IMR-90 (cell line): ENCODE results near the gene STKLD1. TPM values are rescaled to one million over a fixed set of nuclear protein-coding genes. Genes with fewer than 3 reads are reported as not detected.

Experiments used
- ATAC-seq: fragments of 200-7000 bp; cut with Tn5 transposase; 2 replicates; pipeline ENCODE4 v1.9.1; 2020; ENCODE audit warnings: low read depth, mild to moderate bottlenecking, moderate library complexity
- BruUV-seq: library from RNA; stranded (reverse); fragments of 400-500 nt; replicated peaks from 2 replicates; lab custom pipeline; 2021; lab: Mats Ljungman, UMichigan
- CTCF ChIA-PET: fragments of 300-600 bp; formaldehyde crosslinking; extraction: SDS; loops from one replicate; lab custom pipeline; 2021; ENCODE audit warnings: antibody characterized with exemption; lab: Yijun Ruan, JAX
- POLR2A ChIA-PET: fragments of 300-600 bp; sonication (Branson Sonifier 250); formaldehyde crosslinking; loops from one replicate; lab custom pipeline; 2022; ENCODE audit warnings: antibody characterized with exemption; ENCODE audit not compliant: unreplicated experiment; lab: Charles Lee
- DNase-seq: peaks from one replicate; pipeline ENCODE4 v3.0.0; 2013
- H2AFZ ChIP-seq: replicated peaks from 2 replicates; pipeline ENCODE3; 2013; ENCODE audit warnings: low read length, mild to moderate bottlenecking; ENCODE audit not compliant: poor library complexity
- H2AK5ac ChIP-seq: 2 replicates; pipeline ENCODE4 v1.6.1; 2013; ENCODE audit warnings: low read depth, low read length, inconsistent platforms
- H2AK9ac ChIP-seq: replicated peaks from 2 replicates; pipeline ENCODE3; 2013; ENCODE audit warnings: mild to moderate bottlenecking, low read depth, low read length, moderate library complexity; ENCODE audit not compliant: poor library complexity
- H2BK120ac ChIP-seq: 2 replicates; pipeline ENCODE4 v1.6.1; 2013; ENCODE audit warnings: low read depth, low read length, inconsistent platforms
- H2BK15ac ChIP-seq: 3 replicates; pipeline ENCODE4 v1.6.1; 2013; ENCODE audit warnings: low read depth, low read length, inconsistent platforms
- H2BK20ac ChIP-seq: 2 replicates; pipeline ENCODE4 v1.6.1; 2013; ENCODE audit warnings: low read depth, mild to moderate bottlenecking, inconsistent platforms, low read length, moderate library complexity
- H2BK5ac ChIP-seq: 2 replicates; pipeline ENCODE4 v1.6.1; 2013; ENCODE audit warnings: mild to moderate bottlenecking, low read depth, low read length, inconsistent platforms; ENCODE audit not compliant: poor library complexity, severe bottlenecking
- H3K14ac ChIP-seq: replicated peaks from 2 replicates; pipeline ENCODE4 v1.6.1; 2013; ENCODE audit warnings: low read depth, low read length, inconsistent platforms
- H3K18ac ChIP-seq: 2 replicates; pipeline ENCODE4 v1.6.1; 2013; ENCODE audit warnings: low read depth, low read length, control low read depth
- H3K23ac ChIP-seq: 2 replicates; pipeline ENCODE4 v1.6.1; 2013; ENCODE audit warnings: low read depth, low read length, inconsistent platforms
- H3K27ac ChIP-seq: 2 replicates; pipeline ENCODE4 v1.5.1; 2013; ENCODE audit warnings: mild to moderate bottlenecking, control low read depth, low read length; ENCODE audit not compliant: insufficient read depth
- H3K27me3 ChIP-seq: 2 replicates; pipeline ENCODE4 v1.6.1; 2013; ENCODE audit warnings: low read length; ENCODE audit not compliant: control insufficient read depth, insufficient read depth
- H3K36me3 ChIP-seq: 2 replicates; pipeline ENCODE4 v1.6.1; 2013; ENCODE audit warnings: low read length, mixed read lengths; ENCODE audit not compliant: control insufficient read depth, insufficient read depth
- H3K4ac ChIP-seq: 2 replicates; pipeline ENCODE4 v1.6.1; 2013; ENCODE audit warnings: low read depth, low read length, inconsistent platforms
- H3K4me1 ChIP-seq: 2 replicates; pipeline ENCODE4 v1.6.1; 2013; ENCODE audit warnings: low read length, mixed read lengths; ENCODE audit not compliant: control insufficient read depth, insufficient read depth
- H3K4me2 ChIP-seq: 2 replicates; pipeline ENCODE4 v1.6.1; 2013; ENCODE audit warnings: low read depth, mild to moderate bottlenecking, control low read depth, low read length, moderate library complexity
- H3K4me3 ChIP-seq: 2 replicates; pipeline ENCODE4 v1.5.1; 2013; ENCODE audit warnings: low read depth, mild to moderate bottlenecking, control low read depth, low read length, moderate library complexity; ENCODE audit not compliant: insufficient read depth
- H3K56ac ChIP-seq: 2 replicates; pipeline ENCODE4 v1.6.1; 2013; ENCODE audit warnings: low read length, inconsistent platforms; ENCODE audit not compliant: insufficient read depth; ENCODE audit errors: extremely low read depth
- H3K79me1 ChIP-seq, 2 experiments: 2 replicates each; pipeline ENCODE4 v1.6.1; 2013; ENCODE audit warnings: low read length in 2 of 2, inconsistent platforms in 1 of 2, low read depth in 1 of 2
- H3K9ac ChIP-seq: 2 replicates; pipeline ENCODE4 v1.6.1; 2013; ENCODE audit warnings: low read depth, low read length, control low read depth
- H3K9me1 ChIP-seq: 2 replicates; pipeline ENCODE4 v1.6.1; 2013; ENCODE audit warnings: low read length, inconsistent platforms; ENCODE audit not compliant: insufficient read depth
- H3K9me3 ChIP-seq: 2 replicates; pipeline ENCODE4 v1.6.1; 2013; ENCODE audit warnings: low read length; ENCODE audit not compliant: control insufficient read depth, insufficient read depth
- H4K20me1 ChIP-seq: 2 replicates; pipeline ENCODE4 v1.6.1; 2013; ENCODE audit warnings: low read length, inconsistent platforms; ENCODE audit not compliant: insufficient read depth
- H4K5ac ChIP-seq: 2 replicates; pipeline ENCODE4 v1.6.1; 2013; ENCODE audit warnings: mild to moderate bottlenecking, low read depth, low read length, control low read depth
- H4K8ac ChIP-seq, 2 experiments: 2 replicates each; pipeline ENCODE4 v1.6.1; 2013; ENCODE audit warnings: low read depth in 2 of 2, low read length in 2 of 2, control low read depth in 1 of 2, inconsistent platforms in 1 of 2
- H4K91ac ChIP-seq: 2 replicates; pipeline ENCODE4 v1.6.1; 2013; ENCODE audit warnings: low read depth, low read length, inconsistent platforms; ENCODE audit not compliant: insufficient read depth
- CEBPB ChIP-seq: IDR thresholded peaks from 2 replicates; pipeline ENCODE4 v1.6.1; 2012; ENCODE audit warnings: low read depth, low read length, improper control_type of control experiment
- FOS ChIP-seq: fragments of 150-350 bp; IDR thresholded peaks from 2 replicates; pipeline ENCODE4 v1.6.1; 2016; ENCODE audit warnings: low read depth, low read length
- MAFK ChIP-seq: IDR thresholded peaks from 2 replicates; pipeline ENCODE4 v1.6.1; 2012; ENCODE audit warnings: low read depth, low read length, improper control_type of control experiment
- POLR2A ChIP-seq: IDR thresholded peaks from 2 replicates; pipeline ENCODE4 v1.6.1; 2012; ENCODE audit warnings: mild to moderate bottlenecking, low read depth, low read length
- SMC3 ChIP-seq: fragments of 150-350 bp; IDR thresholded peaks from 2 replicates; pipeline ENCODE4 v1.6.1; 2016; ENCODE audit warnings: low read depth, mild to moderate bottlenecking, antibody characterized with exemption, low read length, moderate library complexity
- WGBS, 2 experiments: methylation state at CpG; one replicate each; pipeline versions ENCODE4 v1.1.5 to v1.1.7; 2013; ENCODE audit warnings: missing lambda C conversion rate in 2 of 2; ENCODE audit not compliant: insufficient read length in 1 of 2; ENCODE audit errors: extremely low coverage in 2 of 2; 5-methylcytosine and 5-hydroxymethylcytosine counted together
- dilution Hi-C: fragments of 300-500 bp; cut with HindIII; formaldehyde crosslinking; loops from one replicate; pipeline ENCODE4 v1.14.3; 2018; ENCODE audit warnings: low sequenced_read_pairs; ENCODE audit not compliant: unreplicated experiment
- in situ Hi-C: fragments of 300-500 bp; cut with MboI; formaldehyde crosslinking; loops from 3 replicates; pipeline ENCODE4 v1.14.3; 2019; ENCODE audit warnings: low sequenced_read_pairs, inconsistent platforms, mixed read lengths
- intact Hi-C: fragments of 100-400 bp; cut with micrococcal nuclease; formaldehyde crosslinking; loops from 2 replicates; pipeline ENCODE4 v1.10.0; 2022
- polyA plus RNA-seq, 3 experiments: library from polyadenylated mRNA; depleted of rRNA; stranded (reverse); fragments of >200 nt; gene quantifications; 2 replicates each; pipeline ENCODE4 v1.2.3, GENCODE V29; 2012; ENCODE audit warnings: low replicate concordance in 1 of 3
- total RNA-seq: library from RNA; depleted of rRNA; stranded (reverse); fragments of >200 nt; gene quantifications from 2 replicates; pipeline ENCODE4 v1.2.3, GENCODE V29; 2012

The STKLD1 gene
- total and polyA plus RNA-seq, 2 of the 4 experiments (the other 2 are of a cell fraction), result 0.54 to 0.65 TPM

GRCh38 chr9:133436681-133437080 is 60.5 kb downstream of the STKLD1 start:
- Histone ChIP-seq H3K36me3 (no peaks in the 10 kb centered on the region), H2AK5ac (no peak overlapping the region), H3K79me1 (no peaks in the 10 kb centered on the region), H3K9ac (no peak overlapping the region), H4K91ac (no peak overlapping the region), H2BK120ac (no peak overlapping the region), H3K4me2 (no peak overlapping the region), H3K9me3 (no peaks in the 10 kb centered on the region), H3K18ac (no peak overlapping the region), H2BK15ac (no peak overlapping the region), H3K4me1 (no peaks in the 10 kb centered on the region), H2BK5ac (no peak overlapping the region), H2AK9ac (no peak overlapping the region), H3K27ac (no peak overlapping the region), H4K8ac (no peak overlapping the region), H3K56ac (no peak overlapping the region), H2AFZ (no peak overlapping the region), H3K4me3 (no peak overlapping the region), H3K4ac (no peak overlapping the region), H4K5ac (no peak overlapping the region), H3K9me1 (no peaks in the 10 kb centered on the region), H4K20me1 (no peaks in the 10 kb centered on the region), H3K23ac (no peak overlapping the region), H3K27me3 (no peaks in the 10 kb centered on the region), H2BK20ac (no peak overlapping the region), H3K14ac (no peak overlapping the region)
- ChIA-PET POLR2A (no interaction called here), CTCF (no interaction called here)
- in situ Hi-C loops (no loop called here), intact Hi-C loops (no loop called here), dilution Hi-C loops (no loop called here)
- TF ChIP-seq MAFK, result no peak
- no peak for TF ChIP-seq POLR2A
- TF ChIP-seq FOS, result no peak
- TF ChIP-seq CEBPB, result 0 out of 2 replicates have a peak, but pooled peaks have one; percentile 26
- no peak for TF ChIP-seq SMC3
- ATAC-seq (no peak), DNase-seq (no peak)
- no CpG with 5 or more reads among the region's 16 CpGs for WGBS, 2 experiments
- BruUV-seq, result no TSS peak
